GM12878 (cell line): ENCODE results near the gene PIEZO2. TPM values are rescaled to one million over a fixed set of nuclear protein-coding genes. Genes with fewer than 3 reads are reported as not detected.

ENCODE experiments used
- ATAC-seq: fragments of 200-7000 bp; cut with Tn5 transposase; 3 replicates; pipeline ENCODE4 v1.9.1; 2020; ENCODE audit warnings: mild to moderate bottlenecking, moderate library complexity
- BruUV-seq: library from RNA; stranded (reverse); fragments of 400-500 nt; replicated peaks from 2 replicates; lab custom pipeline; 2021; lab: Mats Ljungman, UMichigan
- CTCF ChIA-PET: fragments of 300-600 bp; sonication (Branson Sonifier 250); formaldehyde crosslinking; extraction: SDS; loops from one replicate; lab custom pipeline; 2021; ENCODE audit warnings: inconsistent platforms; lab: Yijun Ruan, JAX
- POLR2A ChIA-PET: fragments of 350-600 bp; formaldehyde crosslinking; extraction: SDS; loops from one replicate; lab custom pipeline; 2021; ENCODE audit warnings: inconsistent platforms; lab: Charles Lee
- RAD21 ChIA-PET: fragments of 300-600 bp; sonication (Branson Sonifier 250); formaldehyde crosslinking; loops from one replicate; lab custom pipeline; 2023; ENCODE audit warnings: antibody characterized with exemption; ENCODE audit not compliant: unreplicated experiment; lab: Charles Lee
- SMC1A ChIA-PET: fragments of 300-600 bp; sonication (Branson Sonifier 250); formaldehyde crosslinking; loops from one replicate; lab custom pipeline; 2023; ENCODE audit not compliant: unreplicated experiment, uncharacterized antibody; lab: Charles Lee
- DNase-seq: peaks from one replicate; pipeline ENCODE4 v3.0.0-alpha.2; 2011; ENCODE audit warnings: low read depth, low spot score
- FAIRE-seq: peaks from 3 replicates; lab custom pipeline; 2011; peaks lifted over from hg19 to GRCh38; lab: Jason Lieb, UNC
- H2AFZ ChIP-seq: 2 replicates; pipeline ENCODE4 v1.6.0; 2011; ENCODE audit warnings: low read depth, low read length, control low read depth; ENCODE audit not compliant: control insufficient read depth
- H3K27ac ChIP-seq: 2 replicates; pipeline ENCODE4 v1.5.1; 2011; ENCODE audit warnings: control low read depth; ENCODE audit not compliant: control insufficient read depth, insufficient read depth
- H3K27me3 ChIP-seq, 2 experiments: replicated peaks in 1 of 2; 2 replicates each; pipeline versions ENCODE4 v1.6.0 to v1.6.1; 2011; ENCODE audit warnings: low read length in 1 of 2; ENCODE audit not compliant: control insufficient read depth in 2 of 2, insufficient read depth in 2 of 2
- H3K36me3 ChIP-seq, 2 experiments: 2 replicates each; pipeline ENCODE4 v1.5.1; 2011; ENCODE audit warnings: low read length in 1 of 2; ENCODE audit not compliant: control insufficient read depth in 2 of 2, insufficient read depth in 2 of 2
- H3K4me1 ChIP-seq: 2 replicates; pipeline ENCODE4 v1.6.1; 2011; ENCODE audit warnings: mild to moderate bottlenecking, low read length, moderate library complexity, mixed read lengths; ENCODE audit not compliant: control insufficient read depth, insufficient read depth
- H3K4me2 ChIP-seq: 2 replicates; pipeline ENCODE4 v1.6.0; 2011; ENCODE audit warnings: control low read depth; ENCODE audit not compliant: control insufficient read depth, insufficient read depth
- H3K4me3 ChIP-seq: fragments of 200-600 bp; sonication (generic); 2 replicates; pipeline ENCODE4 v1.5.1; 2016
- H3K79me2 ChIP-seq: 2 replicates; pipeline ENCODE4 v1.6.0; 2011; ENCODE audit warnings: low read length; ENCODE audit not compliant: control insufficient read depth, insufficient read depth
- H3K9ac ChIP-seq: 2 replicates; pipeline ENCODE4 v1.8.0; 2011; ENCODE audit warnings: low read length, control low read depth, mixed read lengths; ENCODE audit not compliant: control insufficient read depth, insufficient read depth
- H3K9me3 ChIP-seq: replicated peaks from 3 replicates; pipeline ENCODE4 v1.5.1; 2011; ENCODE audit warnings: mild to moderate bottlenecking, low read length; ENCODE audit not compliant: control insufficient read depth, insufficient read depth
- H4K20me1 ChIP-seq: 2 replicates; pipeline ENCODE4 v1.6.0; 2011; ENCODE audit not compliant: control insufficient read depth, insufficient read depth
- ETV6 ChIP-seq, 2 experiments: fragments of 450-650 bp in 1 of 2; IDR thresholded peaks in 1 of 2; conservative IDR thresholded peaks in 1 of 2; 2 replicates each; pipeline ENCODE4 v1.6.1; 2014; ENCODE audit warnings: antibody characterized with exemption in 1 of 2, borderline replicate concordance in 1 of 2, low read depth in 1 of 2, mild to moderate bottlenecking in 1 of 2, moderate library complexity in 1 of 2
- IKZF1 ChIP-seq: fragments of 450-650 bp; conservative IDR thresholded peaks from 2 replicates; pipeline ENCODE4 v1.6.1; 2017; ENCODE audit warnings: antibody characterized with exemption, mild to moderate bottlenecking
- IRF3 ChIP-seq: fragments of 450-650 bp; IDR thresholded peaks from 2 replicates; pipeline ENCODE4 v1.6.1; 2014; ENCODE audit warnings: mild to moderate bottlenecking
- KDM1A ChIP-seq: fragments of 200-600 bp; sonication (generic); IDR thresholded peaks from 2 replicates; pipeline ENCODE4 v1.6.1; 2016; ENCODE audit warnings: borderline replicate concordance
- KLF5 ChIP-seq: fragments of 450-650 bp; IDR thresholded peaks from 2 replicates; pipeline ENCODE4 v1.6.1; 2014; ENCODE audit warnings: mild to moderate bottlenecking; ENCODE audit not compliant: partially characterized antibody
- MXI1 ChIP-seq: fragments of 150-350 bp; IDR thresholded peaks from 2 replicates; pipeline ENCODE4 v1.6.1; 2011; ENCODE audit warnings: low read depth, mild to moderate bottlenecking, inconsistent platforms, low read length, improper control_type of control experiment
- PAX5 ChIP-seq: IDR thresholded peaks from 2 replicates; pipeline ENCODE4 v1.6.1; 2011; ENCODE audit warnings: low read depth, low read length, borderline replicate concordance
- SUZ12 ChIP-seq: fragments of 200-600 bp; sonication (generic); IDR thresholded peaks from one replicate; pipeline ENCODE4 v1.6.1; 2018; ENCODE audit warnings: antibody characterized with exemption, mild to moderate bottlenecking; ENCODE audit not compliant: unreplicated experiment
- ZNF384 ChIP-seq: IDR thresholded peaks from 2 replicates; pipeline ENCODE4 v1.6.1; 2012; ENCODE audit warnings: low read depth, mild to moderate bottlenecking, low read length, improper control_type of control experiment, borderline replicate concordance
- ZNF687 ChIP-seq: fragments of 450-650 bp; IDR thresholded peaks from 2 replicates; pipeline ENCODE4 v1.6.1; 2017; ENCODE audit warnings: mild to moderate bottlenecking, moderate library complexity
- WGBS: methylation state at CpG from one replicate; pipeline ENCODE4 v1.1.6; 2016; ENCODE audit warnings: low lambda C conversion rate; ENCODE audit not compliant: insufficient replicate concordance, insufficient coverage; ENCODE audit errors: missing lambda C conversion rate; 5-methylcytosine and 5-hydroxymethylcytosine counted together
- in situ Hi-C: fragments of 300-500 bp; cut with MboI; formaldehyde crosslinking; loops from 9 replicates; pipeline ENCODE4 v1.14.3; 2018; ENCODE audit warnings: mixed read lengths
- intact Hi-C: fragments of 100-400 bp; cut with micrococcal nuclease; formaldehyde crosslinking; loops from one replicate; pipeline ENCODE4 v1.14.2; 2022; ENCODE audit not compliant: unreplicated experiment
- polyA plus RNA-seq, 11 experiments: library from polyadenylated mRNA; depleted of rRNA in 4 of 11; unstranded in 6 of 11; stranded (reverse) in 5 of 11; fragments of >200 nt; fragmentation: Nextera tagmentation in 4 of 11; fragmentation: Illumina TruSeq in 1 of 11; extraction: Ambion mirVana in 4 of 11; extraction: Trizol in 1 of 11; gene quantifications; 1 replicate in 1 of 11; 2 replicates in 10 of 11; pipeline versions ENCODE4 v1.2.1 to v1.2.3, GENCODE V29; 2011 to 2016; ENCODE audit warnings: inconsistent platforms in 2 of 11, missing spikeins in 2 of 11, low read depth in 1 of 11
- total RNA-seq, 4 experiments: library from RNA; depleted of rRNA in 3 of 4; stranded (reverse); fragments of >200 nt in 3 of 4; fragmentation: Illumina TruSeq in 1 of 4; extraction: Trizol in 1 of 4; gene quantifications; 2 replicates each; pipeline versions ENCODE4 v1.2.1 to v1.2.3, GENCODE V29; 2013 to 2021

Gene PIEZO2
- total and polyA plus RNA-seq, 10 of the 15 experiments (the other 5 are each of a cell fraction or from before 2014, with no cell fraction given), result 6.7 to 42.3 (median 27.4) TPM

- Histone ChIP-seq H3K4me2 (no peak overlapping the region), H4K20me1 (no peaks in the 10 kb centered on the region), H3K27me3 (no peaks in the 10 kb centered on the region), H2AFZ (no peak overlapping the region), H3K27ac (no peak overlapping the region), H3K4me1 (no peaks in the 10 kb centered on the region), H3K4me3 (no peak overlapping the region), H3K9me3 (peaks cover 1% of the 10 kb centered on the region; the same call in 2 of the 3 replicates), H3K9ac (no peak overlapping the region), H3K36me3 (peaks cover 0 to 2% of the 10 kb centered on the region in 2 experiments; a peak in 1 of 4 replicates), H3K79me2 (peaks cover 17% of the 10 kb centered on the region)
- in situ Hi-C loops, result no loop called here
- no peak for TF ChIP-seq ZNF384
- no peak for TF ChIP-seq KLF5
- SMC1A ChIA-PET, result interaction anchor here (3.6 kb wide), 1 partner anchor 15 kb away, joined by 15 read pairs; no protein-coding TSS in a partner anchor
- no peak for DNase-seq
- CTCF ChIA-PET, result interaction anchor here (0.8 to 1.9 kb wide), 5 partner anchors 15 to 44 kb away, joined by 3 to 10 read pairs (median 3); no protein-coding TSS in a partner anchor
- intact Hi-C loops, result no loop called here
- no peak for ATAC-seq
- FAIRE-seq, result no peak
- POLR2A ChIA-PET, result interaction anchor here (2.2 kb wide), 1 partner anchor 15 kb away, joined by 6 read pairs; no protein-coding TSS in a partner anchor
- no TSS peak for BruUV-seq
- WGBS, result 53% methylated on average over 2 of the region's 2 CpGs
- RAD21 ChIA-PET, result interaction anchor here (0.8 kb wide), 1 partner anchor 33 kb away, joined by 3 read pairs; no protein-coding TSS in a partner anchor
Measured at GRCh38 chr18:11121443-11121849, 27.9 kb downstream of the PIEZO2 start.

GRCh38 chr18:11119959-11120587, 29.3 kb downstream of the PIEZO2 start:
- ChIA-PET RAD21 (interaction anchor here (1.2 kb wide), 1 partner anchor 78 kb away, joined by 3 read pairs; no protein-coding TSS in a partner anchor), CTCF (interaction anchor here (1.2 kb wide), 1 partner anchor 39 kb away, joined by 3 read pairs; no protein-coding TSS in a partner anchor), SMC1A (interaction anchor here (0.6 to 3.6 kb wide), 8 partner anchors 11 to 678 kb away, joined by 3 to 15 read pairs (median 3); no protein-coding TSS in a partner anchor), POLR2A (interaction anchor here (2.2 kb wide), 1 partner anchor 16 kb away, joined by 6 read pairs; no protein-coding TSS in a partner anchor)
- Histone ChIP-seq H3K4me3 (no peak overlapping the region), H3K27me3 (no peaks in the 10 kb centered on the region), H3K4me2 (no peak overlapping the region), H3K36me3 (peaks cover 0 to 1% of the 10 kb centered on the region in 2 experiments; a peak in 1 of 4 replicates), H3K79me2 (peaks cover 20% of the 10 kb centered on the region), H3K9me3 (no peaks in the 10 kb centered on the region; the same call in none of the 3 replicates), H3K27ac (no peak overlapping the region), H2AFZ (no peak overlapping the region), H3K4me1 (no peaks in the 10 kb centered on the region), H3K9ac (no peak overlapping the region), H4K20me1 (no peaks in the 10 kb centered on the region)
- in situ Hi-C loops, result no loop called here
- no peak for FAIRE-seq
- no peak for ATAC-seq
- no peak for DNase-seq
- intact Hi-C loops, result no loop called here
- WGBS, result 10% methylated on average over 5 of the region's 5 CpGs
- no TSS peak for BruUV-seq
- TF ChIP-seq ZNF687, result no peak
- no peak for TF ChIP-seq SUZ12
- no peak for TF ChIP-seq KDM1A
- TF ChIP-seq PAX5, result no peak
- TF ChIP-seq ETV6 (conservative IDR thresholded peaks at IDR 0.05 in 1 of 2, IDR thresholded peaks at IDR 0.05 in 1 of 2; ENCODE audit: borderline replicate concordance in 1 of 2, low read depth in 1 of 2), result no peak
- TF ChIP-seq IKZF1, result no peak
- TF ChIP-seq MXI1, result no peak
- TF ChIP-seq IRF3, result no peak
